ENCODE measurements around the gene ITPKC. TPM values are rescaled to one million over a fixed set of nuclear protein-coding genes. Genes with fewer than 3 reads are reported as not detected.

ITPKC gene
- total and polyA plus RNA-seq, 2 experiments from 2014 or later = 5.3 to 12.6 TPM

DNA sequence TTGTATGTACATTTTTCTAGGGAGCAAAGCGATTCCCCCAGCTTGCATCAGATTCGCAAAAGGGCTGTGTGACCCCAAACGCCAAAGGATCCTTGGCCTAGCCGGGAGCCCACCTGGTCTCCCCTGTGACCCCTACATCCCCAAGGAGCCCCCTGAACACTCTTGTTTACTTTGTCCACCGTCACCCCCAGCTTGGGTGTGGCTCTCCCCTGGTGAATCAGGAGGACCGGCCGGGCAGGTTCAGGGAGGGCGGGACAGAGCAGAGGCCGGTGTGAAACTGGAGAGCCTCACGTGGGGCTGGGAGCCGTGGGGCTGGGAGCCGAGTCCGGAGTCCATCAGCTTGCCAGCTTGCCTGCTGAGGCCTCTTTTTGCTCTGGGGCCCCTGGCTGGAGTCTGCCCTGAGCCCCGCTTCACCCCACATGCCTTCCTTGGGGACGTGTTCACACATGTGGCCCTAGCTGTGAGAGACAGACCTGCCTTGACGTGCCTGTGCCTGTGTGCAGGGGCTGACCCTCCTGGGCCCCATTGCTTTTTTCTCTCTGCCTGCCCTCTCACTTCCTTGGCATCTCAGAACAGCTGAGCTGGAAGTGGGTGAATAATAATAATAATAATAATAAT is 2.0 kb downstream of the ITPKC start (continued):
- TF ChIP-seq, protein P1, sequence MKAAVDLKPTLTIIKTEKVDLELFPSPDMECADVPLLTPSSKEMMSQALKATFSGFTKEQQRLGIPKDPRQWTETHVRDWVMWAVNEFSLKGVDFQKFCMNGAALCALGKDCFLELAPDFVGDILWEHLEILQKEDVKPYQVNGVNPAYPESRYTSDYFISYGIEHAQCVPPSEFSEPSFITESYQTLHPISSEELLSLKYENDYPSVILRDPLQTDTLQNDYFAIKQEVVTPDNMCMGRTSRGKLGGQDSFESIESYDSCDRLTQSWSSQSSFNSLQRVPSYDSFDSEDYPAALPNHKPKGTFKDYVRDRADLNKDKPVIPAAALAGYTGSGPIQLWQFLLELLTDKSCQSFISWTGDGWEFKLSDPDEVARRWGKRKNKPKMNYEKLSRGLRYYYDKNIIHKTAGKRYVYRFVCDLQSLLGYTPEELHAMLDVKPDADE (IDR thresholded peaks at IDR 0.05) = no peak
- TF ChIP-seq ZNF331 (CRISPR knock-in tag; IDR thresholded peaks at IDR 0.05; ENCODE audit: low read depth) = no peak

- no peaks in the 10 kb centered on the region for H3K36me3 ChIP-seq (ENCODE audit: insufficient read depth)
- H3K27me3 ChIP-seq (ENCODE audit: insufficient read depth) = no peaks in the 10 kb centered on the region
- H3F3A ChIP-seq (replicated peaks; ENCODE audit: low read depth) = peaks cover 15% of the 10 kb centered on the region; the same call in 1 of the 2 replicates
- no peak overlapping the region for H2AFZ ChIP-seq
- H3K27ac ChIP-seq (ENCODE audit: low read depth) = peak overlapping the region; percentile 84; the same call in 1 of the 2 replicates
- H3K4me2 ChIP-seq = peak overlapping the region; percentile 96
- peak overlapping the region; percentile 99 for H3K4me3 ChIP-seq
- ATAC-seq = no peak
- H3K4me1 Mint-ChIP-seq = peaks cover 22% of the 10 kb centered on the region
- H3K27ac Mint-ChIP-seq = no peak overlapping the region
- H3K4me1 ChIP-seq (ENCODE audit: insufficient read depth) = peaks cover 20% of the 10 kb centered on the region
- H3K9me2 ChIP-seq (ENCODE audit: insufficient read depth) = no peaks in the 10 kb centered on the region
- peaks cover 12% of the 10 kb centered on the region for H3K27me3 Mint-ChIP-seq (ENCODE audit: insufficient read depth, low read depth, poor library complexity)
- DNase-seq (ENCODE audit: low spot score) = no peak
- TF ChIP-seq ZNF462 (CRISPR knock-in tag; IDR thresholded peaks at IDR 0.05) (no peak), CTCF (conservative IDR thresholded peaks at IDR 0.05; ENCODE audit: low read depth in 2 of 2) (no peak)
- peaks cover 25% of the 10 kb centered on the region for H3K36me3 Mint-ChIP-seq (ENCODE audit: low read depth)
- H4K20me1 ChIP-seq (replicated peaks; ENCODE audit: insufficient read depth) = peaks cover 10% of the 10 kb centered on the region
- no peaks in the 10 kb centered on the region for H3K9me3 Mint-ChIP-seq
- peak overlapping the region; percentile 79 for H3K4me3 Mint-ChIP-seq
- peaks cover 38% of the 10 kb centered on the region for H3K79me2 ChIP-seq (replicated peaks; ENCODE audit: insufficient read depth)
Observed at GRCh38 chr19:40719414-40719894, 2.5 kb downstream of the ITPKC start.

All from GM23338 (cell line).